ENCODE data around the gene SLC35F3. TPM values are rescaled to one million over a fixed set of nuclear protein-coding genes. Genes with fewer than 3 reads are reported as not detected.

Gene SLC35F3
- total RNA-seq, 1 experiment from 2014 or later = 19.1 TPM

- H3K9me3 ChIP-seq (ENCODE audit: control insufficient read depth, insufficient read depth, low read depth, low read length) = no peaks in the 10 kb centered on the region
- DNase-seq (ENCODE audit: low read depth, low spot score) (no peak), ATAC-seq (no peak)
- H3K4me3 ChIP-seq (ENCODE audit: low read depth in 2 of 2, low read length in 2 of 2) = no peak overlapping the region
- ChIA-PET CTCF (no interaction called here), POLR2A (interaction anchor here (0.7 kb wide), 1 partner anchor 15 kb away, joined by 3 read pairs; no protein-coding TSS in a partner anchor)
- TF ChIP-seq, protein P1, sequence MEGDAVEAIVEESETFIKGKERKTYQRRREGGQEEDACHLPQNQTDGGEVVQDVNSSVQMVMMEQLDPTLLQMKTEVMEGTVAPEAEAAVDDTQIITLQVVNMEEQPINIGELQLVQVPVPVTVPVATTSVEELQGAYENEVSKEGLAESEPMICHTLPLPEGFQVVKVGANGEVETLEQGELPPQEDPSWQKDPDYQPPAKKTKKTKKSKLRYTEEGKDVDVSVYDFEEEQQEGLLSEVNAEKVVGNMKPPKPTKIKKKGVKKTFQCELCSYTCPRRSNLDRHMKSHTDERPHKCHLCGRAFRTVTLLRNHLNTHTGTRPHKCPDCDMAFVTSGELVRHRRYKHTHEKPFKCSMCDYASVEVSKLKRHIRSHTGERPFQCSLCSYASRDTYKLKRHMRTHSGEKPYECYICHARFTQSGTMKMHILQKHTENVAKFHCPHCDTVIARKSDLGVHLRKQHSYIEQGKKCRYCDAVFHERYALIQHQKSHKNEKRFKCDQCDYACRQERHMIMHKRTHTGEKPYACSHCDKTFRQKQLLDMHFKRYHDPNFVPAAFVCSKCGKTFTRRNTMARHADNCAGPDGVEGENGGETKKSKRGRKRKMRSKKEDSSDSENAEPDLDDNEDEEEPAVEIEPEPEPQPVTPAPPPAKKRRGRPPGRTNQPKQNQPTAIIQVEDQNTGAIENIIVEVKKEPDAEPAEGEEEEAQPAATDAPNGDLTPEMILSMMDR (IDR thresholded peaks at IDR 0.05) = no peak
- TF ChIP-seq, protein P2, sequence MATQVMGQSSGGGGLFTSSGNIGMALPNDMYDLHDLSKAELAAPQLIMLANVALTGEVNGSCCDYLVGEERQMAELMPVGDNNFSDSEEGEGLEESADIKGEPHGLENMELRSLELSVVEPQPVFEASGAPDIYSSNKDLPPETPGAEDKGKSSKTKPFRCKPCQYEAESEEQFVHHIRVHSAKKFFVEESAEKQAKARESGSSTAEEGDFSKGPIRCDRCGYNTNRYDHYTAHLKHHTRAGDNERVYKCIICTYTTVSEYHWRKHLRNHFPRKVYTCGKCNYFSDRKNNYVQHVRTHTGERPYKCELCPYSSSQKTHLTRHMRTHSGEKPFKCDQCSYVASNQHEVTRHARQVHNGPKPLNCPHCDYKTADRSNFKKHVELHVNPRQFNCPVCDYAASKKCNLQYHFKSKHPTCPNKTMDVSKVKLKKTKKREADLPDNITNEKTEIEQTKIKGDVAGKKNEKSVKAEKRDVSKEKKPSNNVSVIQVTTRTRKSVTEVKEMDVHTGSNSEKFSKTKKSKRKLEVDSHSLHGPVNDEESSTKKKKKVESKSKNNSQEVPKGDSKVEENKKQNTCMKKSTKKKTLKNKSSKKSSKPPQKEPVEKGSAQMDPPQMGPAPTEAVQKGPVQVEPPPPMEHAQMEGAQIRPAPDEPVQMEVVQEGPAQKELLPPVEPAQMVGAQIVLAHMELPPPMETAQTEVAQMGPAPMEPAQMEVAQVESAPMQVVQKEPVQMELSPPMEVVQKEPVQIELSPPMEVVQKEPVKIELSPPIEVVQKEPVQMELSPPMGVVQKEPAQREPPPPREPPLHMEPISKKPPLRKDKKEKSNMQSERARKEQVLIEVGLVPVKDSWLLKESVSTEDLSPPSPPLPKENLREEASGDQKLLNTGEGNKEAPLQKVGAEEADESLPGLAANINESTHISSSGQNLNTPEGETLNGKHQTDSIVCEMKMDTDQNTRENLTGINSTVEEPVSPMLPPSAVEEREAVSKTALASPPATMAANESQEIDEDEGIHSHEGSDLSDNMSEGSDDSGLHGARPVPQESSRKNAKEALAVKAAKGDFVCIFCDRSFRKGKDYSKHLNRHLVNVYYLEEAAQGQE (IDR thresholded peaks at IDR 0.05; ENCODE audit: insufficient read depth in 1 of 2, low read depth in 2 of 2, low read length in 1 of 2) = no peak
- TF ChIP-seq SIN3A (IDR thresholded peaks at IDR 0.05; ENCODE audit: borderline replicate concordance, insufficient read depth, low read depth, low read length) (no peak), POLR2AphosphoS5 (IDR thresholded peaks at IDR 0.05; ENCODE audit: low read depth, low read length) (no peak), TCF7L2 (IDR thresholded peaks at IDR 0.05; ENCODE audit: low read depth, low read length) (no peak)
- no peaks in the 10 kb centered on the region for H3K27me3 ChIP-seq (ENCODE audit: control insufficient read depth, insufficient read depth, low read length)
- intact Hi-C loops (cut with micrococcal nuclease; ENCODE audit: unreplicated experiment) (no loop called here), in situ Hi-C loops (cut with HindIII; ENCODE audit: low pct_unique_long_range_greater_than_20kb, low sequenced_read_pairs) (no loop called here)
- no peaks in the 10 kb centered on the region for H3K4me1 ChIP-seq (ENCODE audit: control insufficient read depth, insufficient read depth, low read length)
- no peaks in the 10 kb centered on the region for H3K36me3 ChIP-seq (ENCODE audit: control insufficient read depth, insufficient read depth, low read length)
- no TSS peak for BruUV-seq (replicated peaks)
- H3K27ac ChIP-seq (ENCODE audit: low read length) = no peak overlapping the region
Measured at GRCh38 chr1:234234199-234234598, 329.7 kb downstream of the SLC35F3 start.

DNA sequence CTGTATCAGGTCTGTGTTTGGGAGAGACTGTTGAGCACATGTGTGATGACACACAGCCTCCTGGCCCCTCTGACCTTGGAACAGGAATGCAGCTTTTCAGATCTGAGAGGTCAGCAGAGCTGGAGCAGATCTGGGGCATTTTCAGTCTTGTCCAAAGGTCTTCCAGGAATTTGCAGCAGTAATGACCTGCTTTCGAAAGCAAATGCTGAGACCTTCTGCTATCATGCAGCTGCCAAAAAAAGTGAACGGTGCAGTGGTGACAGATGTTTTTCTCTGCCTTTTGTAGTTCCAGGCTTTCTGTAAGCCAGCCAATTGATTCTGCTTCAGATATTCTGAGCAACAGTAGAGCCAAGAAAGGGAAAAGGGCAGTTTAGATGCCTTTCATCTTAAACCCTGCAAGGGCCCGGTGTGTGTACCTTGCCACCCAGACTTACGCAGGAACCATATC, 331.0 kb downstream of the SLC35F3 start:
- no TSS peak for BruUV-seq (replicated peaks)
- intact Hi-C loops (cut with micrococcal nuclease; ENCODE audit: unreplicated experiment) (no loop called here), in situ Hi-C loops (cut with HindIII; ENCODE audit: low pct_unique_long_range_greater_than_20kb, low sequenced_read_pairs) (no loop called here)
- POLR2A ChIA-PET = no interaction called here
- no peak overlapping the region for H3K4me3 ChIP-seq (ENCODE audit: low read depth in 2 of 2, low read length in 2 of 2)
- no peaks in the 10 kb centered on the region for H3K9me3 ChIP-seq (ENCODE audit: control insufficient read depth, insufficient read depth, low read depth, low read length)
- TF ChIP-seq SIN3A (IDR thresholded peaks at IDR 0.05; ENCODE audit: borderline replicate concordance, insufficient read depth, low read depth, low read length) (no peak), TCF7L2 (IDR thresholded peaks at IDR 0.05; ENCODE audit: low read depth, low read length) (no peak), POLR2AphosphoS5 (IDR thresholded peaks at IDR 0.05; ENCODE audit: low read depth, low read length) (no peak)
- TF ChIP-seq, protein P2 (IDR thresholded peaks at IDR 0.05; ENCODE audit: insufficient read depth in 1 of 2, low read depth in 2 of 2, low read length in 1 of 2) = no peak
- TF ChIP-seq, protein P1 (IDR thresholded peaks at IDR 0.05) = no peak
- no peak overlapping the region for H3K27ac ChIP-seq (ENCODE audit: low read length)
- H3K27me3 ChIP-seq (ENCODE audit: control insufficient read depth, insufficient read depth, low read length) = no peaks in the 10 kb centered on the region
- H3K36me3 ChIP-seq (ENCODE audit: control insufficient read depth, insufficient read depth, low read length) = no peaks in the 10 kb centered on the region
- no peak for ATAC-seq
- H3K4me1 ChIP-seq (ENCODE audit: control insufficient read depth, insufficient read depth, low read length) = no peaks in the 10 kb centered on the region
- DNase-seq (ENCODE audit: low read depth, low spot score) = no peak
- CTCF ChIA-PET = no interaction called here
